Prostate gland (tissue), 2 donors: ENCODE results near the gene NTM.

Experiments
- POLR2A ChIP-seq: fragments of 450-650 bp; IDR thresholded peaks from one replicate; pipeline ENCODE4 v1.6.1; 2016; ENCODE audit warnings: antibody characterized with exemption, mild to moderate bottlenecking
- TF ChIP-seq, protein P1 (sequence below), 4 experiments: fragments of 200-600 bp in 2 of 4; fragments of 450-650 bp in 2 of 4; sonication (generic) in 2 of 4; IDR thresholded peaks; 1 replicate in 3 of 4; 2 replicates in 1 of 4; pipeline ENCODE4 v1.5.1; 2016 to 2019; ENCODE audit warnings: antibody characterized with exemption in 4 of 4, mild to moderate bottlenecking in 2 of 4, moderate library complexity in 2 of 4

- TF ChIP-seq, protein P1, sequence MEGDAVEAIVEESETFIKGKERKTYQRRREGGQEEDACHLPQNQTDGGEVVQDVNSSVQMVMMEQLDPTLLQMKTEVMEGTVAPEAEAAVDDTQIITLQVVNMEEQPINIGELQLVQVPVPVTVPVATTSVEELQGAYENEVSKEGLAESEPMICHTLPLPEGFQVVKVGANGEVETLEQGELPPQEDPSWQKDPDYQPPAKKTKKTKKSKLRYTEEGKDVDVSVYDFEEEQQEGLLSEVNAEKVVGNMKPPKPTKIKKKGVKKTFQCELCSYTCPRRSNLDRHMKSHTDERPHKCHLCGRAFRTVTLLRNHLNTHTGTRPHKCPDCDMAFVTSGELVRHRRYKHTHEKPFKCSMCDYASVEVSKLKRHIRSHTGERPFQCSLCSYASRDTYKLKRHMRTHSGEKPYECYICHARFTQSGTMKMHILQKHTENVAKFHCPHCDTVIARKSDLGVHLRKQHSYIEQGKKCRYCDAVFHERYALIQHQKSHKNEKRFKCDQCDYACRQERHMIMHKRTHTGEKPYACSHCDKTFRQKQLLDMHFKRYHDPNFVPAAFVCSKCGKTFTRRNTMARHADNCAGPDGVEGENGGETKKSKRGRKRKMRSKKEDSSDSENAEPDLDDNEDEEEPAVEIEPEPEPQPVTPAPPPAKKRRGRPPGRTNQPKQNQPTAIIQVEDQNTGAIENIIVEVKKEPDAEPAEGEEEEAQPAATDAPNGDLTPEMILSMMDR (IDR thresholded peaks at IDR 0.05) = no peak
- TF ChIP-seq POLR2A = no peak
Measured at GRCh38 chr11:132330515-132330914, 960.1 kb downstream of the NTM start.
